HepG2 (cell line): ENCODE data around the gene INTS3. TPM values are rescaled to one million over a fixed set of nuclear protein-coding genes. Genes with fewer than 3 reads are reported as not detected.

Source experiments
- ATAC-seq: fragments of 200-7000 bp; cut with Tn5 transposase; 3 replicates; pipeline ENCODE4 v1.9.1; 2020; ENCODE audit warnings: mild to moderate bottlenecking, moderate library complexity
- BruUV-seq: library from RNA; stranded (reverse); fragments of 400-500 nt; replicated peaks from 2 replicates; lab custom pipeline; 2021; lab: Mats Ljungman, UMichigan
- CTCF ChIA-PET: fragments of 300-600 bp; formaldehyde crosslinking; extraction: SDS; loops from one replicate; lab custom pipeline; 2021; ENCODE audit warnings: low total read pairs, inconsistent platforms, low intra/inter-chr PET ratio; lab: Yijun Ruan, JAX
- POLR2A ChIA-PET: fragments of 350-600 bp; sonication (Branson Sonifier 250); formaldehyde crosslinking; loops from one replicate; lab custom pipeline; 2020; ENCODE audit warnings: antibody characterized with exemption, inconsistent platforms; lab: Yijun Ruan, JAX
- DNase-seq: peaks from one replicate; pipeline ENCODE4 v3.0.0-alpha.2; 2015; ENCODE audit warnings: low spot score
- FAIRE-seq: peaks from 3 replicates; lab custom pipeline; 2011; peaks lifted over from hg19 to GRCh38; lab: Jason Lieb, UNC
- H2AFZ ChIP-seq: one replicate; pipeline ENCODE4 v1.6.1; 2011; ENCODE audit warnings: low read length, inconsistent platforms
- H3K27ac ChIP-seq: fragments of 300-600 bp; 3 replicates; pipeline ENCODE4 v1.8.0; 2011; ENCODE audit warnings: mixed run types, mild to moderate bottlenecking, mixed read lengths, low read length, inconsistent platforms; ENCODE audit not compliant: insufficient read depth; ENCODE audit errors: extremely low read length
- H3K27me3 ChIP-seq, 2 experiments: fragments of 200-600 bp in 1 of 2; 2 replicates in 1 of 2; 3 replicates in 1 of 2; pipeline versions ENCODE4 v1.6.0 to v1.8.0; 2011; ENCODE audit warnings: low read length in 2 of 2, mild to moderate bottlenecking in 2 of 2, moderate library complexity in 2 of 2, inconsistent platforms in 1 of 2; ENCODE audit not compliant: insufficient read depth in 2 of 2, control insufficient read depth in 1 of 2
- H3K36me3 ChIP-seq, 2 experiments: fragments of 200-600 bp in 1 of 2; replicated peaks in 1 of 2; 2 replicates in 1 of 2; 3 replicates in 1 of 2; pipeline versions ENCODE4 v1.5.1 to v1.8.0; 2011; ENCODE audit warnings: low read length in 2 of 2, inconsistent platforms in 1 of 2; ENCODE audit not compliant: insufficient read depth in 2 of 2, control insufficient read depth in 1 of 2
- H3K4me1 ChIP-seq: 2 replicates; pipeline ENCODE4 v1.5.1; 2012; ENCODE audit warnings: low read length, inconsistent platforms; ENCODE audit not compliant: insufficient read depth
- H3K4me2 ChIP-seq: 2 replicates; pipeline ENCODE4 v1.6.0; 2011; ENCODE audit warnings: low read depth, low read length, inconsistent platforms
- H3K4me3 ChIP-seq, 3 experiments: fragments of 200-600 bp in 1 of 3; sonication (generic), shearing (Covaris generic) in 1 of 3; replicated peaks in 1 of 3; 2 replicates each; pipeline ENCODE4 v1.5.1; 2011 to 2016; ENCODE audit warnings: low read length in 3 of 3, inconsistent platforms in 2 of 3, low read depth in 2 of 3, mild to moderate bottlenecking in 2 of 3, control low read depth in 1 of 3, mixed read lengths in 1 of 3; ENCODE audit not compliant: insufficient read depth in 1 of 3
- H3K79me2 ChIP-seq: one replicate; pipeline ENCODE4 v1.6.1; 2011; ENCODE audit warnings: low read length, inconsistent platforms; ENCODE audit not compliant: insufficient read depth
- H3K9ac ChIP-seq: 2 replicates; pipeline ENCODE4 v1.6.0; 2011; ENCODE audit warnings: mild to moderate bottlenecking, low read depth, low read length, inconsistent platforms; ENCODE audit not compliant: insufficient read depth
- H3K9me3 ChIP-seq: 2 replicates; pipeline ENCODE4 v1.5.1; 2012; ENCODE audit warnings: mild to moderate bottlenecking, low read length
- H4K20me1 ChIP-seq: 2 replicates; pipeline ENCODE4 v1.6.0; 2011; ENCODE audit warnings: inconsistent platforms, mild to moderate bottlenecking, low read length, moderate library complexity; ENCODE audit not compliant: insufficient read depth
- GABPB1 ChIP-seq: IDR thresholded peaks from 2 replicates; pipeline ENCODE4 v1.6.1; 2016; ENCODE audit warnings: mild to moderate bottlenecking, missing genetic modification reagents, moderate library complexity, missing compliant biosample characterization
- GPN1 ChIP-seq: sonication (generic); formaldehyde crosslinking; IDR thresholded peaks from 2 replicates; pipeline ENCODE4 v1.5.1; 2020; ENCODE audit warnings: missing genetic modification reagents, borderline replicate concordance
- HDAC1 ChIP-seq: sonication (generic); formaldehyde crosslinking; IDR thresholded peaks from 2 replicates; pipeline ENCODE4 v1.5.1; 2020; ENCODE audit warnings: mild to moderate bottlenecking, missing genetic modification reagents
- MXI1 ChIP-seq: IDR thresholded peaks from 3 replicates; pipeline ENCODE4 v1.6.1; 2012; ENCODE audit warnings: low read depth, low read length, inconsistent platforms, borderline replicate concordance
- ZKSCAN8 ChIP-seq: IDR thresholded peaks from 2 replicates; pipeline ENCODE4 v1.6.1; 2016; ENCODE audit warnings: borderline replicate concordance, missing genetic modification reagents, missing compliant biosample characterization
- ZNF263 ChIP-seq: sonication (generic); formaldehyde crosslinking; IDR thresholded peaks from 2 replicates; pipeline ENCODE4 v1.4.0; 2020; ENCODE audit warnings: missing genetic modification reagents
- ZNF737 ChIP-seq: sonication (generic); formaldehyde crosslinking; IDR thresholded peaks from 2 replicates; pipeline ENCODE4 v1.5.0; 2020; ENCODE audit warnings: missing genetic modification reagents, mild to moderate bottlenecking, borderline replicate concordance
- WGBS: methylation state at CpG from one replicate; pipeline ENCODE4 v1.1.6; 2017; ENCODE audit warnings: low lambda C conversion rate; 5-methylcytosine and 5-hydroxymethylcytosine counted together
- in situ Hi-C: cut with HindIII; loops from 2 replicates; pipeline ENCODE4 v1.10.0; 2017; ENCODE audit warnings: low pct_unique_long_range_greater_than_20kb; ENCODE audit not compliant: extremely low pct_ligation_motif_present
- intact Hi-C: fragments of 100-400 bp; cut with micrococcal nuclease; formaldehyde crosslinking; loops from one replicate; pipeline ENCODE4 v1.10.0; 2022; ENCODE audit not compliant: unreplicated experiment
- polyA plus RNA-seq, 8 experiments: library from polyadenylated mRNA; depleted of rRNA in 3 of 8; stranded (reverse) in 7 of 8; unstranded in 1 of 8; fragments of >200 nt; fragmentation: Illumina TruSeq in 4 of 8; extraction: Trizol in 4 of 8; gene quantifications; 2 replicates each; pipeline versions ENCODE4 v1.2.1 to v1.2.3, GENCODE V29; 2011 to 2016; ENCODE audit warnings: low read depth in 4 of 8, missing spikeins in 1 of 8, mixed read lengths in 1 of 8; ENCODE audit not compliant: insufficient read depth in 1 of 8
- total RNA-seq, 5 experiments: library from RNA; depleted of rRNA; stranded (reverse); fragments of >200 nt; fragmentation: Illumina TruSeq; extraction: Trizol; gene quantifications; 2 replicates each; pipeline ENCODE4 v1.2.3, GENCODE V29; 2016; ENCODE audit warnings: low read depth in 1 of 5
- TF ChIP-seq, protein P1 (sequence below): sonication (generic); formaldehyde crosslinking; IDR thresholded peaks from 2 replicates; pipeline ENCODE4 v1.5.0; 2020; ENCODE audit warnings: mild to moderate bottlenecking, missing genetic modification reagents, moderate library complexity
- TF ChIP-seq, protein P2 (sequence below): sonication (generic); formaldehyde crosslinking; IDR thresholded peaks from 2 replicates; pipeline ENCODE4 v1.5.0; 2020; ENCODE audit warnings: mild to moderate bottlenecking, missing genetic modification reagents
- TF ChIP-seq, protein P3 (sequence below): sonication (generic); formaldehyde crosslinking; IDR thresholded peaks from 2 replicates; pipeline ENCODE4 v1.5.1; 2020; ENCODE audit warnings: mild to moderate bottlenecking, missing genetic modification reagents, moderate library complexity

Gene INTS3
- total and polyA plus RNA-seq, 2 of the 13 experiments (the other 11 are each of a cell fraction or from before 2014, with no cell fraction given), result 17.2 to 27.2 TPM

DNA sequence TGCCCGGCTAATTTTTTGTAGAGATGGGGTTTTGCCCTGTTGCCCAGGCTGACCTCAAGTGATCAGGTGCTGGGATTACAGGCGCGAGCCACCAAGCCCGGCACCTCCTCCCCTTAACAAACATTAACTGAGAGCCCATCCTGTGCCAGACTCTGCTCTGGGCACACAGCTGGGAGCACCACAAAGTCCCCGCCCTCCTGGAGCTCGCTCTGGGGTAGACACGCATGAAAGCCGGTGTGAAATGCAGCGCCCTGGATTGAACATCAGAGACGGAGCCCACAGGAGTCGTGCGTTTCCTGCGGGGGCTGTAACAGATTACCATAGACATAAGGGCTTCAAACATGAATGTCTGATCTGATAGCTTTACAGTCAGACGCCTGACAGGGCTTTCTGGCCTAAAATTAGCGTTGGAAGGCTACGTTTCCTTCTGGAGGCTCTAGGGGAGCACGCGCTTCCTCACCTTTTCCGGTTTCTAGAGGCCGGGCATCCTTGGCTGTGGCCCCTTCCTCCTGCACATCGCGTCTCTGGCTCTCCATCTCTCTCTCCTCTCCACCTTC lies 61.7 kb downstream of the INTS3 start:
- H3K79me2 ChIP-seq, result no peaks in the 10 kb centered on the region
- FAIRE-seq, result no peak
- H3K27me3 ChIP-seq, result peaks cover 2 to 37% of the 10 kb centered on the region in 2 experiments; a peak in 3 of 5 replicates
- ATAC-seq, result peak; percentile 18
- H3K9me3 ChIP-seq, result no peaks in the 10 kb centered on the region
- H3K27ac ChIP-seq, result no peak overlapping the region
- CTCF ChIA-PET, result no interaction called here
- in situ Hi-C loops (no loop called here), intact Hi-C loops (no loop called here)
- 36% methylated on average over 10 of the region's 22 CpGs for WGBS
- H3K9ac ChIP-seq, result no peak overlapping the region
- H3K36me3 ChIP-seq, result no peaks in the 10 kb centered on the region
- no peak for DNase-seq
- H4K20me1 ChIP-seq, result no peaks in the 10 kb centered on the region
- TF ChIP-seq, protein P1, sequence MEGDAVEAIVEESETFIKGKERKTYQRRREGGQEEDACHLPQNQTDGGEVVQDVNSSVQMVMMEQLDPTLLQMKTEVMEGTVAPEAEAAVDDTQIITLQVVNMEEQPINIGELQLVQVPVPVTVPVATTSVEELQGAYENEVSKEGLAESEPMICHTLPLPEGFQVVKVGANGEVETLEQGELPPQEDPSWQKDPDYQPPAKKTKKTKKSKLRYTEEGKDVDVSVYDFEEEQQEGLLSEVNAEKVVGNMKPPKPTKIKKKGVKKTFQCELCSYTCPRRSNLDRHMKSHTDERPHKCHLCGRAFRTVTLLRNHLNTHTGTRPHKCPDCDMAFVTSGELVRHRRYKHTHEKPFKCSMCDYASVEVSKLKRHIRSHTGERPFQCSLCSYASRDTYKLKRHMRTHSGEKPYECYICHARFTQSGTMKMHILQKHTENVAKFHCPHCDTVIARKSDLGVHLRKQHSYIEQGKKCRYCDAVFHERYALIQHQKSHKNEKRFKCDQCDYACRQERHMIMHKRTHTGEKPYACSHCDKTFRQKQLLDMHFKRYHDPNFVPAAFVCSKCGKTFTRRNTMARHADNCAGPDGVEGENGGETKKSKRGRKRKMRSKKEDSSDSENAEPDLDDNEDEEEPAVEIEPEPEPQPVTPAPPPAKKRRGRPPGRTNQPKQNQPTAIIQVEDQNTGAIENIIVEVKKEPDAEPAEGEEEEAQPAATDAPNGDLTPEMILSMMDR (CRISPR knock-in tag), result peak; percentile 9; the same call in 1 of the 2 replicates
- TF ChIP-seq GPN1, result no peak
- TF ChIP-seq, protein P2, sequence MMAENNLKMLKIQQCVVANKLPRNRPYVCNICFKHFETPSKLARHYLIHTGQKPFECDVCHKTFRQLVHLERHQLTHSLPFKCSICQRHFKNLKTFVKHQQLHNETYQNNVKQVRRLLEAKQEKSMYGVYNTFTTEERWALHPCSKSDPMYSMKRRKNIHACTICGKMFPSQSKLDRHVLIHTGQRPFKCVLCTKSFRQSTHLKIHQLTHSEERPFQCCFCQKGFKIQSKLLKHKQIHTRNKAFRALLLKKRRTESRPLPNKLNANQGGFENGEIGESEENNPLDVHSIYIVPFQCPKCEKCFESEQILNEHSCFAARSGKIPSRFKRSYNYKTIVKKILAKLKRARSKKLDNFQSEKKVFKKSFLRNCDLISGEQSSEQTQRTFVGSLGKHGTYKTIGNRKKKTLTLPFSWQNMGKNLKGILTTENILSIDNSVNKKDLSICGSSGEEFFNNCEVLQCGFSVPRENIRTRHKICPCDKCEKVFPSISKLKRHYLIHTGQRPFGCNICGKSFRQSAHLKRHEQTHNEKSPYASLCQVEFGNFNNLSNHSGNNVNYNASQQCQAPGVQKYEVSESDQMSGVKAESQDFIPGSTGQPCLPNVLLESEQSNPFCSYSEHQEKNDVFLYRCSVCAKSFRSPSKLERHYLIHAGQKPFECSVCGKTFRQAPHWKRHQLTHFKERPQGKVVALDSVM (CRISPR knock-in tag), result 0 out of 2 replicates have a peak, but pooled peaks have one; percentile 5
- peak; percentile 88 for TF ChIP-seq ZNF263
- TF ChIP-seq, protein P3, sequence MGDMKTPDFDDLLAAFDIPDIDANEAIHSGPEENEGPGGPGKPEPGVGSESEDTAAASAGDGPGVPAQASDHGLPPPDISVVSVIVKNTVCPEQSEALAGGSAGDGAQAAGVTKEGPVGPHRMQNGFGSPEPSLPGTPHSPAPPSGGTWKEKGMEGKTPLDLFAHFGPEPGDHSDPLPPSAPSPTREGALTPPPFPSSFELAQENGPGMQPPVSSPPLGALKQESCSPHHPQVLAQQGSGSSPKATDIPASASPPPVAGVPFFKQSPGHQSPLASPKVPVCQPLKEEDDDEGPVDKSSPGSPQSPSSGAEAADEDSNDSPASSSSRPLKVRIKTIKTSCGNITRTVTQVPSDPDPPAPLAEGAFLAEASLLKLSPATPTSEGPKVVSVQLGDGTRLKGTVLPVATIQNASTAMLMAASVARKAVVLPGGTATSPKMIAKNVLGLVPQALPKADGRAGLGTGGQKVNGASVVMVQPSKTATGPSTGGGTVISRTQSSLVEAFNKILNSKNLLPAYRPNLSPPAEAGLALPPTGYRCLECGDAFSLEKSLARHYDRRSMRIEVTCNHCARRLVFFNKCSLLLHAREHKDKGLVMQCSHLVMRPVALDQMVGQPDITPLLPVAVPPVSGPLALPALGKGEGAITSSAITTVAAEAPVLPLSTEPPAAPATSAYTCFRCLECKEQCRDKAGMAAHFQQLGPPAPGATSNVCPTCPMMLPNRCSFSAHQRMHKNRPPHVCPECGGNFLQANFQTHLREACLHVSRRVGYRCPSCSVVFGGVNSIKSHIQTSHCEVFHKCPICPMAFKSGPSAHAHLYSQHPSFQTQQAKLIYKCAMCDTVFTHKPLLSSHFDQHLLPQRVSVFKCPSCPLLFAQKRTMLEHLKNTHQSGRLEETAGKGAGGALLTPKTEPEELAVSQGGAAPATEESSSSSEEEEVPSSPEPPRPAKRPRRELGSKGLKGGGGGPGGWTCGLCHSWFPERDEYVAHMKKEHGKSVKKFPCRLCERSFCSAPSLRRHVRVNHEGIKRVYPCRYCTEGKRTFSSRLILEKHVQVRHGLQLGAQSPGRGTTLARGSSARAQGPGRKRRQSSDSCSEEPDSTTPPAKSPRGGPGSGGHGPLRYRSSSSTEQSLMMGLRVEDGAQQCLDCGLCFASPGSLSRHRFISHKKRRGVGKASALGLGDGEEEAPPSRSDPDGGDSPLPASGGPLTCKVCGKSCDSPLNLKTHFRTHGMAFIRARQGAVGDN (CRISPR knock-in tag), result peak; percentile 35; the same call in 1 of the 2 replicates
- 0 out of 2 replicates have a peak, but pooled peaks have one; percentile 9 for TF ChIP-seq GABPB1 (CRISPR knock-in tag)
- no peak for TF ChIP-seq ZNF737 (CRISPR knock-in tag)
- no peak for TF ChIP-seq ZKSCAN8 (CRISPR knock-in tag)
- TF ChIP-seq MXI1, result no peak
- 0 out of 2 replicates have a peak, but pooled peaks have one; percentile 29 for TF ChIP-seq HDAC1 (CRISPR knock-in tag)
- TF ChIP-seq, all 625 proteins: peak for 6
- Histone ChIP-seq H3K4me1 (peaks cover 41% of the 10 kb centered on the region), H2AFZ (peak overlapping the region; percentile 48), H3K4me3 (peak overlapping the region in 1 of 3 experiments; percentile 47; a peak in 3 of 6 replicates), H3K4me2 (peak overlapping the region; percentile 66)
- no TSS peak for BruUV-seq
- POLR2A ChIA-PET, result interaction anchor here (3.8 kb wide), 1 partner anchor 201 kb away, joined by 17 read pairs; the partner anchor contains the start of gene RPS27
